ENCODE results near the gene RNF175. TPM values are rescaled to one million over a fixed set of nuclear protein-coding genes. Genes with fewer than 3 reads are reported as not detected.

The RNF175 gene
- total and polyA plus RNA-seq, 7 donors: 0.26 to 1.8 (median 0.99) TPM; not detected in 4

DNA sequence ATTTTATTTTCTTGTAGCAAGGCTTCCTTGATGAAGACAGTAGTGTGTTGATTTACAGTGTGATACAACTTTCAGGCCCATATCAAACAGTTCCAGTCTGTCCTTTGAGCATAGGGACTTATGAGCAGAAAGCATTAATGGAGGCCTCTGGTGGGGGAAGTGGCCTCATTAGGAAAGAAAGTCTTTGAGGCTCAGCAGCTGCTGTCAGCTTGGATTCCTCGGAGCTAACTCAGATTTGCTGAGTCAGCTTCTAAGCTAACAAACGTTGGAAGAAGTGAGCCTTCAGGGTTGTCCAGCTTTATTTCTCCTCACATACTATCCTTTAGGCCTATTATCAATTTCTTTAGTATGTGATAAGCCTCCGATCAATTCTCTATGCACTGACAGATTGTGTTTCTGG, 44.9 kb upstream of the RNF175 start:
- Histone ChIP-seq H3K36me3 (no peaks in the 10 kb centered on the region), H3K4me3 (no peak overlapping the region), H3K27ac (no peak overlapping the region), H3K4me1 (no peaks in the 10 kb centered on the region), H3K27me3 (no peaks in the 10 kb centered on the region), H3K9me3 (no peaks in the 10 kb centered on the region)
- WGBS, 2 donors: 36 to 38% methylated on average over 3 of the region's 3 CpGs
- no peak for TF ChIP-seq POLR2A (IDR thresholded peaks at IDR 0.05)
- DNase-seq: no peak
- intact Hi-C loops (cut with DNase I): no loop called here

DNA sequence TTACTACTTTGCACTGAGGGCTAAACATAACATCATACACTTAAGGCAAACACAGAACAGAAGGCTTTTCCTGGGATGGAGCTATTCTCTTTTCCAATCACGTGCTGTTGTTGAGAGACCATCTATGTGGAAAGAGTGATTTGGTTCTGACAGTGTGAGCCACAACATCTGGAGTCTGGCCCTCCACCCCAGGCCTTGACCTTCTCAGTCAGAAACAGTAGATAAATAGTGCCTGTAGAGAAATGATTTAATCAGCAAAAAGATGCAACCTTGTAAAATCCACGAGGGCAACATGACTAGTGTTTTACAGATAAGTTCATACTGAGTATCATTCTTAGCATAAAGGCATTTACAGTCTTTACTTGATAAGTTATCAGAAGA, 39.9 kb upstream of the RNF175 start:
- intact Hi-C loops (cut with DNase I): loop anchor here (10.0 kb wide), 1 partner anchor 205 kb away; no protein-coding TSS in a partner anchor
- TF ChIP-seq EP300 (IDR thresholded peaks at IDR 0.05): no peak
- peaks cover 0 to 6% (median 0%) of the 10 kb centered on the region in 3 donors for H3K27me3 ChIP-seq
- DNase-seq: peak; percentile 65
- no peak overlapping the region for H3K27ac ChIP-seq
- no peaks in the 10 kb centered on the region for H3K4me1 ChIP-seq
- WGBS, 2 donors: 46 to 55% methylated on average over 2 of the region's 2 CpGs
- no peaks in the 10 kb centered on the region for H3K36me3 ChIP-seq
- no peaks in the 10 kb centered on the region for H3K9me3 ChIP-seq
- H3K4me3 ChIP-seq: no peak overlapping the region

DNA sequence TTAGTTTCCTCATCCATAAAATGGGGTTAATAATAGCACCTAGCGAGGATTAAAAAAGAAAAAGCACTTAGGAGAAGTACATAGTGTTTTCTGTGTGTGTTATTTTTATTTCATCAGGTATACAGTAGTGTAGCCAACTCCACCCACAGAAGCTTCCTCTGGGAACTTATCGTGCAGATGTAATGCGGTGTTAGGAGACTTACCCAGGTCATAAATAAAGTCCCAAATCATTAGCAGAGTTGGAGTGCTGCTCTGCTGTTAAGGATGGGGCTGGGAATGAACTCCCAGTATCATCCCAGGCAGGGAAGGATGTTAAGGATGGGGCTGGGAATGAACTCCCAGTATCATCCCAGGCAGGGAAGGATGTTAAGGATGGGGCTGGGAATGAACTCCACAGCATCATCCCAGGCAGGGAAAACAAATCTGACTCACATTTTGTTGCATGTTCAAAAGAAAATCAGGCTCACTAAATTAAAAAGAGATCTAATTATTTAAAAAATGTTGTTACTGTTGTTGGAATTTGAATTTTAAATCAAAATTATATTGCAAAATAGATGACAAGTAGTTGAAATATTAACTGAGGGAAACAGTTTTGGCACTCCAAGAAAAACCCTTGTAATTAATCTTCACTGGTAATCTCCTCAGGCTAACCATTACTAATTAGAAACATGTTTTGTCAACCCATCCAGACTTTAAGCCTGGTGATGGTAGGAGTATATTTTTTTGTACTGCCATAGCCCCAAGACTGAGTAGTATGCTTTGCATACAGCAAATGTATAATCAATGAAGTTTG, 39.3 kb upstream of the RNF175 start:
- H3K4me1 ChIP-seq: no peaks in the 10 kb centered on the region
- peaks cover 0 to 6% (median 0%) of the 10 kb centered on the region in 3 donors for H3K27me3 ChIP-seq
- WGBS, 2 donors: 73 to 77% methylated on average over 3 of the region's 3 CpGs
- no peak overlapping the region for H3K27ac ChIP-seq
- intact Hi-C loops (cut with DNase I): loop anchor here (10.0 kb wide), 1 partner anchor 206 kb away; no protein-coding TSS in a partner anchor
- no peak overlapping the region for H3K4me3 ChIP-seq
- DNase-seq: no peak
- H3K36me3 ChIP-seq: no peaks in the 10 kb centered on the region
- H3K9me3 ChIP-seq: no peaks in the 10 kb centered on the region
- TF ChIP-seq POLR2A (IDR thresholded peaks at IDR 0.05): no peak
- no peak for TF ChIP-seq POLR2AphosphoS5 (IDR thresholded peaks at IDR 0.05)
- TF ChIP-seq EP300 (IDR thresholded peaks at IDR 0.05): no peak
- TF ChIP-seq, protein P1, sequence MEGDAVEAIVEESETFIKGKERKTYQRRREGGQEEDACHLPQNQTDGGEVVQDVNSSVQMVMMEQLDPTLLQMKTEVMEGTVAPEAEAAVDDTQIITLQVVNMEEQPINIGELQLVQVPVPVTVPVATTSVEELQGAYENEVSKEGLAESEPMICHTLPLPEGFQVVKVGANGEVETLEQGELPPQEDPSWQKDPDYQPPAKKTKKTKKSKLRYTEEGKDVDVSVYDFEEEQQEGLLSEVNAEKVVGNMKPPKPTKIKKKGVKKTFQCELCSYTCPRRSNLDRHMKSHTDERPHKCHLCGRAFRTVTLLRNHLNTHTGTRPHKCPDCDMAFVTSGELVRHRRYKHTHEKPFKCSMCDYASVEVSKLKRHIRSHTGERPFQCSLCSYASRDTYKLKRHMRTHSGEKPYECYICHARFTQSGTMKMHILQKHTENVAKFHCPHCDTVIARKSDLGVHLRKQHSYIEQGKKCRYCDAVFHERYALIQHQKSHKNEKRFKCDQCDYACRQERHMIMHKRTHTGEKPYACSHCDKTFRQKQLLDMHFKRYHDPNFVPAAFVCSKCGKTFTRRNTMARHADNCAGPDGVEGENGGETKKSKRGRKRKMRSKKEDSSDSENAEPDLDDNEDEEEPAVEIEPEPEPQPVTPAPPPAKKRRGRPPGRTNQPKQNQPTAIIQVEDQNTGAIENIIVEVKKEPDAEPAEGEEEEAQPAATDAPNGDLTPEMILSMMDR (IDR thresholded peaks at IDR 0.05): no peak

DNA sequence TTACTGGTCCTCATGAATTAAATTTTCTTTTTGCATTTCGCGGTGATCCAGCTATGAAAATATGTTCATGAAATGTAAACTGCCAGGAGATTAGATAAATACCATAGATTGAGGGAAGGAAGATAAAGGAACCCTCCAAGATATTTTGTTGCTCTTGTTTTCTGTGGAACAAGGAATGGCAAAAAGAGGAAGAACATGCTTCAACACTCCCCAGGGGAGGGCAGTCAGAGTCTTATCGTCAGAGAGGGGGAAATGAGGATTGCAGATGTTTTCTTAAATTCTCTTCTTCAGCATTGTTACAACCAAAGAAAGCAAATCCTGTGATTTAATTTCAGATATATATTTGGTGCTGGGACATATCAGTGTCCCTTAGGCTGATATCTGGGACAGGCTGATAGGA, 38.6 kb upstream of the RNF175 start:
- intact Hi-C loops (cut with DNase I): loop anchor here (10.0 kb wide), 1 partner anchor 206 kb away; no protein-coding TSS in a partner anchor

DNA sequence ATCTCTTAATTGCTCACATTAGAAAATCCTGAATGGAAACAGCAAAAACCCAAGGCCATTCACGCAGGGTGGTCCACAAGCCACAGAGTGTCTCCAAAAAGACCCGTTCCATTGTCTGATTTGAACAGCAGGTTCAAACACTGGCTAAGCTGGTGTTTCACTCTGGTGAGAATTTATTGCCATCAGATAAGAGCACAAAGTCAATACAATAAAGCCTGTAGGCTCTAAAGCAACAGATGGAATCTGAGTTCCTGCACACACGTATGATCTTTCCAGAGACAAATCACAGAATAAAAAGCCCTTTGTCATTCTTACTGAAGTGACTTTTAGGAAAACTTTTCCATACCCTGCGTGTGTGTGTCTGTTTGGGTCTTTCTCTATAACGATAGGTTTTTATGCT, 34.2 kb upstream of the RNF175 start:
- TF ChIP-seq POLR2A (IDR thresholded peaks at IDR 0.05) (no peak), POLR2AphosphoS5 (IDR thresholded peaks at IDR 0.05) (no peak), EP300 (IDR thresholded peaks at IDR 0.05) (no peak)
- TF ChIP-seq, protein P1 (IDR thresholded peaks at IDR 0.05): no peak
- Histone ChIP-seq H3K4me3 (no peak overlapping the region), H3K9me3 (no peaks in the 10 kb centered on the region), H3K4me1 (peaks cover 0 to 38% (median 31%) of the 10 kb centered on the region in 4 donors), H3K36me3 (no peaks in the 10 kb centered on the region), H3K27ac (no peak overlapping the region), H3K27me3 (peaks cover 32 to 51% (median 42%) of the 10 kb centered on the region in 3 donors)
- DNase-seq: no peak
- intact Hi-C loops (cut with DNase I): loop anchor here (10.0 kb wide), 1 partner anchor 211 kb away; no protein-coding TSS in a partner anchor
- WGBS, 2 donors: 19 to 45% methylated on average over 5 of the region's 5 CpGs

More for the DNA sequence above, 38.6 kb upstream of the RNF175 start:
- Histone ChIP-seq H3K4me1 (no peaks in the 10 kb centered on the region), H3K4me3 (no peak overlapping the region), H3K36me3 (no peaks in the 10 kb centered on the region), H3K27ac (no peak overlapping the region), H3K9me3 (no peaks in the 10 kb centered on the region), H3K27me3 (peaks cover 0 to 6% (median 0%) of the 10 kb centered on the region in 3 donors)
- TF ChIP-seq, protein P1 (IDR thresholded peaks at IDR 0.05): no peak
- no peak for TF ChIP-seq POLR2A (IDR thresholded peaks at IDR 0.05)
- 48 to 54% methylated on average over 3 of the region's 3 CpGs for WGBS, 2 donors
- no peak for DNase-seq

Measured in sigmoid colon (tissue), 7 donors.